ENCODE data around the gene PADI3.

Gene PADI3

GRCh38 chr1:17274186-17275170, 25.6 kb downstream of the PADI3 start:
- peak; percentile 30 to 65 for DNase-seq

- DNase-seq, result no peak
Observed at GRCh38 chr1:17276568-17276967, 27.7 kb downstream of the PADI3 start.

- DNase-seq, result no peak
Observed at GRCh38 chr1:17277511-17278159, 28.7 kb downstream of the PADI3 start.

- no peak for DNase-seq
Observed at GRCh38 chr1:17278996-17279830, 30.3 kb downstream of the PADI3 start.

- DNase-seq, result no peak
Observed at GRCh38 chr1:17280436-17280835, 31.5 kb downstream of the PADI3 start.

GRCh38 chr1:17280894-17281293, 32.0 kb downstream of the PADI3 start:
- DNase-seq, result no peak

- DNase-seq, result no peak
Observed at GRCh38 chr1:17281775-17282181, 32.9 kb downstream of the PADI3 start.

GRCh38 chr1:17282836-17283235, 33.9 kb downstream of the PADI3 start:
- no peak for DNase-seq

GRCh38 chr1:17286646-17287045, 37.7 kb downstream of the PADI3 start:
- DNase-seq, result no peak

- no peak for DNase-seq
Observed at GRCh38 chr1:17287130-17287776, 38.4 kb downstream of the PADI3 start.

- DNase-seq, result no peak
Observed at GRCh38 chr1:17289721-17290120, 40.8 kb downstream of the PADI3 start.

GRCh38 chr1:17290553-17290952, 41.7 kb downstream of the PADI3 start:
- no peak for DNase-seq

- DNase-seq, result no peak
Observed at GRCh38 chr1:17292299-17293160, 43.6 kb downstream of the PADI3 start.

- no peak for DNase-seq
Observed at GRCh38 chr1:17293681-17294425, 45.0 kb downstream of the PADI3 start.

- DNase-seq, result no peak
Observed at GRCh38 chr1:17295292-17295691, 46.4 kb downstream of the PADI3 start.

GRCh38 chr1:17296086-17296485, 47.2 kb downstream of the PADI3 start:
- no peak for DNase-seq

GRCh38 chr1:17297991-17298390, 49.1 kb downstream of the PADI3 start:
- no peak for DNase-seq

GRCh38 chr1:17301767-17302166, 52.9 kb downstream of the PADI3 start:
- DNase-seq, result no peak

GRCh38 chr1:17304151-17304825, 55.4 kb downstream of the PADI3 start:
- DNase-seq, result no peak

GRCh38 chr1:17304826-17305175, 55.9 kb downstream of the PADI3 start:
- no peak for DNase-seq
